Activated CD4-positive, alpha-beta T cell treated with anti-CD3 and anti-CD28 coated beads, Interleukin-2, amount 50 U/mL, for 24 hours (primary cell): ENCODE data around the gene MMP23B.
A peak's percentile ranks its signal among the peaks of the same experiment; 100 is the strongest.

ENCODE experiments used
- DNase-seq, 2 donors: peaks; one replicate each; pipeline ENCODE4 v3.0.0-alpha.2; 2020; ENCODE audit warnings: low read depth in 1 of 2, low spot score in 1 of 2

The MMP23B gene

GRCh38 chr1:1618396-1619068, 13.4 kb upstream of the MMP23B start:
- no peak for DNase-seq

GRCh38 chr1:1619917-1620361, 12.0 kb upstream of the MMP23B start:
- no peak for DNase-seq

GRCh38 chr1:1620433-1621139, 11.4 kb upstream of the MMP23B start:
- no peak for DNase-seq

- DNase-seq: no peak
Measured at GRCh38 chr1:1621173-1622009, 10.6 kb upstream of the MMP23B start.

GRCh38 chr1:1622010-1622787, 9.8 kb upstream of the MMP23B start:
- DNase-seq: no peak

- DNase-seq: no peak
Measured at GRCh38 chr1:1622788-1623094, 9.2 kb upstream of the MMP23B start.

- DNase-seq: no peak
Measured at GRCh38 chr1:1623181-1623630, 8.8 kb upstream of the MMP23B start.

GRCh38 chr1:1623631-1624442, 8.1 kb upstream of the MMP23B start:
- DNase-seq: no peak

- DNase-seq: no peak
Measured at GRCh38 chr1:1624443-1625403, 7.2 kb upstream of the MMP23B start.

- DNase-seq: no peak
Measured at GRCh38 chr1:1625404-1625775, 6.6 kb upstream of the MMP23B start.

GRCh38 chr1:1625824-1626206, 6.2 kb upstream of the MMP23B start:
- no peak for DNase-seq

- no peak for DNase-seq
Measured at GRCh38 chr1:1626207-1627141, 5.5 kb upstream of the MMP23B start.

- no peak for DNase-seq
Measured at GRCh38 chr1:1627261-1627828, 4.6 kb upstream of the MMP23B start.

- no peak for DNase-seq
Measured at GRCh38 chr1:1627829-1628753, 3.9 kb upstream of the MMP23B start.

GRCh38 chr1:1628754-1629429, 3.1 kb upstream of the MMP23B start:
- peak in 1 of 2 donors; percentile 33 for DNase-seq
